Measurements from ENCODE around the gene UPK3BL1. TPM values are rescaled to one million over a fixed set of nuclear protein-coding genes. Genes with fewer than 3 reads are reported as not detected.
A peak's percentile ranks its signal among the peaks of the same experiment; 100 is the strongest.
"Not testable (repeated sequence)": the region's sequence is repeated elsewhere in the genome, so short reads cannot be mapped to it uniquely, and the experiment has no call there.

UPK3BL1 gene
- total RNA-seq, 4 donors from 2014 or later, result 20.7 to 88.3 (median 41.8) TPM

DNA sequence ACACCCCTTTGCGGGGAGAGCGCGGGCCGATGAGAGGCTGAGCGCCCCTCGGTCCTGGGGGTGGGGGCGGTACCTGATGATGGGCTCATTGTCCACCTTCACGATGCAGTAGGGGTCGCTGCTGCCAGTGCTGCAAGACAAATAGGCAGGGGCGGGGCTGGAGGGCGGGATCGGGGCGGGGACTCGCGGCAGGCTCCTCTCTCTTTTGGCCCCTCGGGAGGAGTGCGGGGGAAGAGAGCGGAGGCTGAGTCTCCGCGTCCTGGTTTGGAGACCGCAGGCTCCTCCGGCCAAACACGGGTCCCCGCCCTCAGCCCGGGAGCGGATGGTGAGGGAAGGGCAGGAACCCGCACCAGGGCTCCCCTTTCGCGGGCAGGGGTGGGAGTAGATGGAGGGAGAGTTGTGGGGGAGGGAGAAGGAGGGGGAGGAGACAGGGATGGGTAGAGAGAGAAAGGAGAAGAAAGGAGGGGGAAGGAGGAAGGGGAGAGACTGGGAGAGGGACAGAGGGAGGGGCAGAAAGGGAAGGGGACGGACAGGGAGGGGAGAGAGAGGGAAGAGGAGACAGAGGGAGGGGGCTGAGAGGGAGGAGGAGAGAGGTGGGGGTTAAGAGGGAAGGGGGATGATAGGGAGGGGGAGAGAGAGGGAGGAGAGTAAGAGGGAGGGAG lies 31.4 kb downstream of the UPK3BL1 start:
- DNase-seq, H3K4me3 ChIP-seq, H3K27me3 ChIP-seq, H3K36me3 ChIP-seq, H3K27ac ChIP-seq, H3K9me3 ChIP-seq, H3K4me1 ChIP-seq: not testable (repeated sequence)

GRCh38 chr7:102610441-102610840 lies 32.1 kb downstream of the UPK3BL1 start:
- not testable (repeated sequence) for H3K36me3 ChIP-seq, H3K27ac ChIP-seq, DNase-seq, H3K4me1 ChIP-seq, H3K9me3 ChIP-seq, H3K27me3 ChIP-seq, H3K4me3 ChIP-seq

DNA sequence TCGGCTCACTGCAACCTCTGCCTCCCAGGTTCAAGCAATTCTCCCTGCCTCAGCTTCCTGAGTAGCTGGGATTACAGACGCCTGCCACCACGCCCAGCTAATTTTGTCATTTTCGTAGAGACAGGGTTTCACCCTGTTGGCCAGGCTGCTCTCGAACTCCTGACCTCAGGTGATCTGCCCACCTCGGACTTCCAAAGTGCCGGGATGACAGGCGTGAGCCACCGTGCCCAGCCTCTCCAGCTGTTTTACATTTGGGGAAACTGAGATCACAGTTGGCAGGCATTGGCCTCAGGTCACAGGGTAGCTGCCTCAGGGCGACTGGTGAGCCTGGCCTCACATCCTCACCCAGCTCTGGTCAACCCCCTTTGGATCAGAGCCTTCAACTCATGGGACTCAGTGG lies 32.9 kb downstream of the UPK3BL1 start:
- not testable (repeated sequence) for DNase-seq, H3K4me3 ChIP-seq, H3K36me3 ChIP-seq, H3K27ac ChIP-seq, H3K27me3 ChIP-seq, H3K4me1 ChIP-seq, H3K9me3 ChIP-seq

DNA sequence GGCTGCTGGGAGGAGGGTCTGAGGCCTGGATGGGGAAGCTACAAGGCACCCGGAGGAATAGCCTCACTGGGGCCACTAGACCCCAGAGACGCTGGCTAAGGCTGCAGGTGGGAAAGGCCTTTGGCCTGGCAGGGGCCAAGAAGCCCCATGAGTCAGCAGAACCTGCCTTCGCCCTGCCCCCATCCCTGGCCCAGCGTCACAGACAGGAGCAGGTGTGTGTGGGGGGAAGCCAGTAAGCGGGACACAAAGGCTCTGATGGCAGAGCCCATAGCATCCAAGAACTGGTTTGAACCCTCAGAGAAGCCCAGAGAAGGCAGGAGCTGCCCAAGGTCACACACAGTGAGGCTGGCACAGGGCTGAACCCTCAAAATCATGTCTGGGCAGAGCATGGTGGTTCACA lies 35.7 kb downstream of the UPK3BL1 start:
- not testable (repeated sequence) for DNase-seq, H3K36me3 ChIP-seq, H3K9me3 ChIP-seq, H3K4me3 ChIP-seq, H3K27ac ChIP-seq, H3K4me1 ChIP-seq, H3K27me3 ChIP-seq

DNA sequence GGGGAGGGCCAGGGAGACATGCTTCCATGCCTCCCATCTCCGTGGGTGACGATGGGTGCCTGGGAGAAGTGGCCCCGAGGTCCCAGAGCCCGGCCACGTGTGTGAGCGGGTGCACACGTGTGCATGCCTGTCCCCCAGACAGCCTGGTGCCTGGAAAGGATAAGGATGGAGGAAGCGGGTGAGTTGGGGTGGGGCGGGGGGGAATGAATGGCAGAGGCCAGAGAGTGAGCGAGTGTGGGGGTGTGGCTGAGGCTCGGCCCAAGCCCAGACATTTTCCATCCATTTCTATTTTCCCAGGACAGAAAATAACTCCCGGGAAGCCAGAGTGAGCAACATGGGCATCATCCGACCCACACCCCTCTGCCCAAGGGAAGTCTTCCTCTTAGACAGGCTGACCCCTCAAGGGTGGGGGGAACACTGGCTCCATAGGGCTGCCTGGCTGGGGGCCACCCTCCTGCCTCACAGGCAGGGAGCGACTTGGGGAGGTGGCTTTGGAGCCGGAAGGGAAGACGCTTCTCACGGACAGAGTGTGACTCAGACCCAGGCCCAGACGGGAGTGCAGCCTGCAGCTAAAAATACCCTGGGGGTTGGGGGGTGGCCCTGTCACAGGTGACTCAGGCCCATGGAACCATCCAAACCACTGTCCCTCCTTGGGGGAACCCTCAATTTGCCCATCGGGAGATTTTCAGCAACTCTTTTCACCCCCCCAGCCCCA lies 38.0 kb downstream of the UPK3BL1 start:
- not testable (repeated sequence) for H3K27me3 ChIP-seq, H3K9me3 ChIP-seq, H3K4me1 ChIP-seq, DNase-seq, H3K36me3 ChIP-seq, H3K4me3 ChIP-seq, H3K27ac ChIP-seq

- H3K4me3 ChIP-seq, H3K27ac ChIP-seq, H3K27me3 ChIP-seq, H3K36me3 ChIP-seq, H3K4me1 ChIP-seq, H3K9me3 ChIP-seq, DNase-seq: not testable (repeated sequence)
Measured at GRCh38 chr7:102602317-102602716, 40.3 kb downstream of the UPK3BL1 start.

DNA sequence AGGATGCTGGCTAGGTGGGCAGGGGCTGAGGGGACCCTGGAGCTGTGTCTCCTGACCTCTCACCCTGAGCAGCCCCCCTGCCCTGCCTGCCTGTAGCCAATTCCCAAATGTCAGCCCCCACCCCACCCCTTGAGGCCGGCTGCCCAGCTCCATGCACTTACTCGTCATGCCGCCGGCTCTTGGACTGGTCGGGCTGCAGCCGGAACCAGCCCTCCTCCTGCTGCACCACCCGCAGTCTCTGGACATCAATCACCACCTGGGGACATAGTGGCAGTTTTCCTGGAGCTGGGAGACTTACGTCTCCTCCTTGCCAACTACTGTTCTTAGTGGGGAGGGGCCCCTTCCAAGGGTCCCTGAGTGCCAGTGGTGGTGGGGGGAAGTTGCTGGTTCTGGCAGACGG lies 42.9 kb downstream of the UPK3BL1 start:
- H3K9me3 ChIP-seq, H3K36me3 ChIP-seq, DNase-seq: not testable (repeated sequence)

GRCh38 chr7:102596036-102596435 lies 46.6 kb downstream of the UPK3BL1 start:
- not testable (repeated sequence) for H3K27ac ChIP-seq, H3K27me3 ChIP-seq, H3K9me3 ChIP-seq, H3K4me1 ChIP-seq, H3K36me3 ChIP-seq, H3K4me3 ChIP-seq
- DNase-seq, result peak in 1 of 3 donors; percentile 41

More for the DNA sequence above, 42.9 kb downstream of the UPK3BL1 start:
- not testable (repeated sequence) for H3K4me3 ChIP-seq, H3K27me3 ChIP-seq, H3K27ac ChIP-seq, H3K4me1 ChIP-seq

- H3K36me3 ChIP-seq, H3K4me3 ChIP-seq, H3K4me1 ChIP-seq, H3K27me3 ChIP-seq, H3K9me3 ChIP-seq, H3K27ac ChIP-seq, DNase-seq: not testable (repeated sequence)
Measured at GRCh38 chr7:102593637-102594334, 48.8 kb downstream of the UPK3BL1 start.

GRCh38 chr7:102592477-102593019 lies 50.0 kb downstream of the UPK3BL1 start:
- DNase-seq, result peak in 2 of 3 donors; percentile 46 to 80
- H3K27ac ChIP-seq, result not testable (repeated sequence)

GRCh38 chr7:102589857-102590256 lies 52.7 kb downstream of the UPK3BL1 start:
- H3K9me3 ChIP-seq, H3K27ac ChIP-seq, H3K4me3 ChIP-seq, H3K4me1 ChIP-seq, DNase-seq, H3K36me3 ChIP-seq, H3K27me3 ChIP-seq: not testable (repeated sequence)

More at GRCh38 chr7:102592477-102593019, 50.0 kb downstream of the UPK3BL1 start:
- H3K9me3 ChIP-seq, H3K4me1 ChIP-seq, H3K4me3 ChIP-seq, H3K36me3 ChIP-seq, H3K27me3 ChIP-seq: not testable (repeated sequence)

Small RNA genes within 50 kb of the gene (small RNA-seq; reads per million reads assigned to genes)
- gene AC105052.3 (0 reads per million in 2 donors), gene UPK3BL1 (0 reads per million in 2 donors)

Other genes with a start within 250 kb of the UPK3BL1 start
- gene PRKRIP1, start 246.4 kb downstream of the UPK3BL1 start, total RNA-seq, result 10 to 100 TPM; 20.7 to 63.5 (median 38.2) TPM
- gene ORAI2, start 209.2 kb downstream of the UPK3BL1 start, total RNA-seq, result 10 to 100 TPM in 1 of 4 donors, 1 to 10 TPM in 3; 2.1 to 39.6 (median 4.2) TPM
- gene ALKBH4, start 177.9 kb downstream of the UPK3BL1 start, total RNA-seq, result 10 to 100 TPM; 10.7 to 40.5 (median 18.7) TPM
- gene LRWD1, start 177.8 kb downstream of the UPK3BL1 start, total RNA-seq, result 10 to 100 TPM; 22.6 to 79.2 (median 23.8) TPM
- gene POLR2J, start 163.9 kb downstream of the UPK3BL1 start, total RNA-seq, result 10 to 100 TPM; 13.2 to 27.9 (median 22.5) TPM
- gene RASA4B, start 125.0 kb downstream of the UPK3BL1 start, total RNA-seq, result 10 to 100 TPM; 31.3 to 90.8 (median 40.7) TPM
- 10 to 100 TPM; 12.6 to 43.9 (median 26.9) TPM for gene UPK3BL2, start 99.1 kb downstream of the UPK3BL1 start, total RNA-seq
- not detected for gene SPDYE2, start 91.6 kb downstream of the UPK3BL1 start, total RNA-seq
- gene POLR2J3, start 70.2 kb downstream of the UPK3BL1 start, total RNA-seq, result 10 to 100 TPM; 19.8 to 58.9 (median 51.0) TPM
- 100 to 1,000 TPM in 2 of 4 donors, 10 to 100 TPM in 2; 43.8 to 187 (median 123) TPM for gene RASA4, start 26.0 kb downstream of the UPK3BL1 start, total RNA-seq
- gene SPDYE2B, start 7.5 kb upstream of the UPK3BL1 start, total RNA-seq, result not detected
- gene POLR2J2, start 28.9 kb upstream of the UPK3BL1 start, total RNA-seq, result 10 to 100 TPM in 1 of 4 donors, 1 to 10 TPM in 3; 2.6 to 27.4 (median 5.3) TPM
- gene FAM185A, start 106.2 kb upstream of the UPK3BL1 start, total RNA-seq, result 10 to 100 TPM; 14.0 to 28.9 (median 26.9) TPM

Measured in Peyer's patch (tissue), 4 donors.